ENCODE measurements around the gene LIMA1. TPM values are rescaled to one million over a fixed set of nuclear protein-coding genes. Genes with fewer than 3 reads are reported as not detected.

The LIMA1 gene
- total RNA-seq, 1 donor from 2014 or later, result 14.3 TPM

DNA sequence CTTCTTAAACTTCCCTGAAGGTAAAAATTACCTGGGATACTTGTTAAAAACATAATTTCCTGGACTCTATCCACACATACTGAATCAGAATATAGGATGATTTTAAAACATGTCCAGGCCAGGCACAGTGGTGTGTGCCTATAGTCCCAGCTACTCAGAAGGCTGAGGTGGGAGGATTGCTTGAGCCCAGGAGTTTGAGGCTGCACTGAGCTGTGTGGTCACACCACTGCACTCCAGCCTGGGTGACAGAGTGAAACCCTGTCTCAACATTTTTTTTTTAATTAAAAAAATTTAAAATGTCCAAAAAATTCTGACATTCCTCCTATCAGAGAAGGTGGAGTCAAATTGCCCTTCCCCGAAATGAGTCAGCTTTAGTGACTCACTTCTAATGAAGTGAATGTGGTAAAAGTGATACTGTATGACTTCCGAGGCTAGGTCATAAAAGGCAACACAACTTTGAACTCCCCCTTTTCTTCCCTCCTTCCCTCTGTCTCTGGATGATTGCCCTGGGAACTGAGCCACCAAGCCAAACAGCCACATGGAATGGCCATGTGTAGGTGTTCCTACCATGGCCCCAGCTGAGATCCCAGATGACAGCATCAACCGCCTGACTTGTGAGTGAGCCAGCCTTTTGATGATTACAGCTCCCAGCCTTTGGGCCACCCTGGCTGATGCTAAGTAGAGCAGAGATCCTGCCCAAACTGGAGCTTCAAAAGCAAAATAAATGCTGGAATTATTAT is 36.3 kb downstream of the LIMA1 start:
- H3K27ac Mint-ChIP-seq (ENCODE audit: unreplicated experiment), result no peak overlapping the region
- no peaks in the 10 kb centered on the region for H3K4me1 Mint-ChIP-seq (ENCODE audit: unreplicated experiment)
- no peak overlapping the region for H3K4me3 Mint-ChIP-seq (ENCODE audit: unreplicated experiment)
- no peak for TF ChIP-seq CTCF (IDR thresholded peaks at IDR 0.05; ENCODE audit: unreplicated experiment)
- peaks cover 1% of the 10 kb centered on the region for H3K27me3 Mint-ChIP-seq (ENCODE audit: unreplicated experiment)
- no peaks in the 10 kb centered on the region for H3K36me3 Mint-ChIP-seq (ENCODE audit: low read depth, unreplicated experiment)
- no peaks in the 10 kb centered on the region for H3K9me3 Mint-ChIP-seq (ENCODE audit: unreplicated experiment)
- no peak for DNase-seq (ENCODE audit: low spot score)

- Mint-ChIP-seq H3K27ac (ENCODE audit: unreplicated experiment) (no peak overlapping the region), H3K9me3 (ENCODE audit: unreplicated experiment) (no peaks in the 10 kb centered on the region), H3K4me3 (ENCODE audit: unreplicated experiment) (no peak overlapping the region), H3K27me3 (ENCODE audit: unreplicated experiment) (peaks cover 1% of the 10 kb centered on the region), H3K4me1 (ENCODE audit: unreplicated experiment) (no peaks in the 10 kb centered on the region), H3K36me3 (ENCODE audit: low read depth, unreplicated experiment) (no peaks in the 10 kb centered on the region)
- no peak for DNase-seq (ENCODE audit: low spot score)
- TF ChIP-seq CTCF (IDR thresholded peaks at IDR 0.05; ENCODE audit: unreplicated experiment), result no peak
Observed at GRCh38 chr12:50246197-50246865, 37.0 kb downstream of the LIMA1 start.

- Mint-ChIP-seq H3K27me3 (ENCODE audit: unreplicated experiment) (no peaks in the 10 kb centered on the region), H3K4me3 (ENCODE audit: unreplicated experiment) (no peak overlapping the region), H3K4me1 (ENCODE audit: unreplicated experiment) (no peaks in the 10 kb centered on the region), H3K27ac (ENCODE audit: unreplicated experiment) (no peak overlapping the region), H3K9me3 (ENCODE audit: unreplicated experiment) (no peaks in the 10 kb centered on the region), H3K36me3 (ENCODE audit: low read depth, unreplicated experiment) (no peaks in the 10 kb centered on the region)
- TF ChIP-seq CTCF (IDR thresholded peaks at IDR 0.05; ENCODE audit: unreplicated experiment), result no peak
- no peak for DNase-seq (ENCODE audit: low spot score)
Observed at GRCh38 chr12:50243507-50243906, 39.8 kb downstream of the LIMA1 start.

DNA sequence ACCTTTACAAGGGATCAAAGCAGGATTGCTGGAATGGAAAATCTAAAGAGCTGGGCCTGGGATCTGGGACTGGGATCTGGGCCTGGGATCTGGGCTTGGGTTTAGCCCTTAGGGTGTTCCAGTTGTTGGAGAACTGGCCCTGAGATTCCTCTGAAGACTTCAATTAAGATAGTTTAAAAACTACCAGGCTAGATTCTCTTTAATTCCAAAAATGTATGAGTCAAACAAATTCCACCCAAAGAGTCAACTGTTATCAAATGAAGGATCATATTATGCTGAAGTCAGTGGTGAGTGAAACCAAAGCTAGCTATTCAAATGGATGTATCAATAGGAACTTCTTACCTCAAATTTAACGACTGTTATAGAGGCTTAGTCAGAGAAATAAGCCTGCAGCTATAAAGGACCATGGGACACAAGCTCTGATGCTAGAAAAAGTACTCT is 40.5 kb downstream of the LIMA1 start:
- Mint-ChIP-seq H3K9me3 (ENCODE audit: unreplicated experiment) (no peaks in the 10 kb centered on the region), H3K27me3 (ENCODE audit: unreplicated experiment) (no peaks in the 10 kb centered on the region), H3K27ac (ENCODE audit: unreplicated experiment) (no peak overlapping the region), H3K4me3 (ENCODE audit: unreplicated experiment) (no peak overlapping the region), H3K36me3 (ENCODE audit: low read depth, unreplicated experiment) (no peaks in the 10 kb centered on the region), H3K4me1 (ENCODE audit: unreplicated experiment) (no peaks in the 10 kb centered on the region)
- DNase-seq (ENCODE audit: low spot score), result no peak
- no peak for TF ChIP-seq CTCF (IDR thresholded peaks at IDR 0.05; ENCODE audit: unreplicated experiment)

DNA sequence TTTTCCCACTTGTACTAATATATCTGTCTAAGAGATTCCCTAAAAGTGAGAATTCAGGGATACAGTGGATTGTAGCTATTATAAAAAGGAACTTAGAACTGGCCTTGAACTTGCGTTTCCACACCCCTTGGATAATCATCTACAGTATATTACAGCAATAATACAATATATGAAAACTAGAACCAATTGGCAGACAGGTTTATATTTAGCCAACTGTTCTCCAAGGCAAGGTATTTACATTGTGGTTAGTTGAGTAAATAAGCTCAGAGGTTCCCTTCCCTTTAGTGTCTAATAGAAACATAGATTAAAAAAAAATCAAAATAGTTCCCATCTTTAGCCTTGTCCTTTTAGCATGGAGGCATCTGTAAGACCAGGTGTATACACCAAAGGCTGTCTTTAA is 42.1 kb downstream of the LIMA1 start:
- Mint-ChIP-seq H3K27me3 (ENCODE audit: unreplicated experiment) (peaks cover 2% of the 10 kb centered on the region), H3K4me1 (ENCODE audit: unreplicated experiment) (no peaks in the 10 kb centered on the region), H3K36me3 (ENCODE audit: low read depth, unreplicated experiment) (no peaks in the 10 kb centered on the region), H3K4me3 (ENCODE audit: unreplicated experiment) (no peak overlapping the region), H3K9me3 (ENCODE audit: unreplicated experiment) (no peaks in the 10 kb centered on the region), H3K27ac (ENCODE audit: unreplicated experiment) (no peak overlapping the region)
- no peak for DNase-seq (ENCODE audit: low spot score)
- TF ChIP-seq CTCF (IDR thresholded peaks at IDR 0.05; ENCODE audit: unreplicated experiment), result no peak

All from endothelial cell (in vitro differentiated cells).